SIG-M5 treated with dmso at 0.1 percent for 504 hours (cell line): ENCODE results near the gene LIPA.
A peak's percentile ranks its signal among the peaks of the same experiment; 100 is the strongest.

Source experiments
- DNase-seq: peaks from one replicate; lab custom pipeline; 2025; ENCODE audit not compliant: unreplicated experiment; lab: John Stamatoyannopoulos, UW

LIPA gene

DNA sequence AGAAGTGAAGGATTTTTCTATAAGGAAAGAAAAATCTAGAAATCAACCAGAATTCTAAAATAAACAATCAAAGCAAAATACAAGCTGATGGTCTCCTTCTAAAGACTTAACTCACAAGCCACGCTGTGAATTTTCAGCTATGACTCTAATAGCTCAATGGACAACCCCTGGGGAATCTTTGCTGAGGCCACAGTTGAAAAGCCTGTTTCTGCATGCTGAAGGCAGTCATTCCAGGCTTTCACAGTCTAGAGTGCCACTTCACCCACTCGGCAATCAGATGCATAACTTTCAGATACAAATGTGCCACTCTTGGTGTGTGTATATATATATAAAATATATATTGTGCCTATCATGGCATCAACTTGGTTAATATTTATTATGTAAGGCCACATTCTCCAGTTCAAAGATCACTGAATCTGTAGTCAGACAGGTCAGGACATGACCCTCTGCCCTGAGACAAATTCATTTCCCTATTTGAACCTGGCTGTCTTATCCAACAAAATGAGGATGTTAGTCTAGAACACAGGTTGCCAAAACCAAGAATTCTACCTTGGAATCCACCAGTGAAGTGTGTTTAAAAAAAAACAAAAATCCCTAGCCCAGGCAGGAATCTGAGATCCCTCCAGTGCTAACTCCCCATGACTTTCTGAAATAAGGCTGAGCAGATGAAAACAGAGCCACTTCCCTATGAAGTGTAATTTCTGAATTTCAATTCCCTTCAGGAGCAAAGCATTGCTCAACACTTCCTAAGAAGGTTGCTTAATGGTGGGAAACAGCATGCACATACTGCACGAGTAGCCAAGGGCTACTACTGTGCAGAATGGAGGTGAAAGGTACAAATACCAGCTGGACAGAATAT is 9.9 kb downstream of the LIPA start:
- DNase-seq, result no peak

DNA sequence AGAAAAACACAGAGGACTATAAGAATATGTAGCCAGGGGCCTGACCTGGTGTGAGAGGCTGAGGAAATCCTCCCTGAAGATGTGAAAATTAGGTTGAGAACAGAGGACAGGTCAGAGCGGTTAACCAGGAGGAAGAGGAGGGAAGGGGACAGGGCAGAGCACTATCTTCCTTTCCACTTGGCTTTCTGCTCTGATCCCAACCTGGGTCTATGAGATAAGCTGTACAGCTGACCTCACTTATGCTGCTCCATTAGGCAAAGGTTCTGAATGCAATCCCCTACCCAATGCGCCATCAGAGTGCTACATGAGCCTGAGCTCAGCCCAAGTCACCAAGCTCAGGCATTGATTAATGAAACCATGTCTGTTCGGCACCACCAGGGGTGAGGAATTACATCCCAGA is 10.5 kb downstream of the LIPA start:
- no peak for DNase-seq

DNA sequence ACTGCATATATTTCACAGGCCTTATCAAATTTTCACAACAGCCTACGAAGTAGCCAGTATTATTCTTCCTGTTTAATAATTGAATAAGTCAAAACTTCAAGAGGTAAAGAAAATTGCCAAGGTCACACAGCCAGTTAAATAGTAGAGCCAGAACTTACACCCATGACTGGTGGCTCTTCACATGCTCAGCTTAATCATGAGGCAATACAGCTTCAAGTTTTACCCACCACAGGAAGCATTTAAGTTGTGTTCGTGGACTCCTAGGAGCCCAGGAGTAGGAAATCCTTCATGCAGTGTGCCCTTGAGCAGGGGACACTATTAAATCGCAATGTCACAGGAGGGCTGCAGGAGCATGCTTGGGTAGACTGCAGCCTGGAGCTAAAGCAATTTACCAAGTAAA is 11.1 kb downstream of the LIPA start:
- DNase-seq, result no peak

DNA sequence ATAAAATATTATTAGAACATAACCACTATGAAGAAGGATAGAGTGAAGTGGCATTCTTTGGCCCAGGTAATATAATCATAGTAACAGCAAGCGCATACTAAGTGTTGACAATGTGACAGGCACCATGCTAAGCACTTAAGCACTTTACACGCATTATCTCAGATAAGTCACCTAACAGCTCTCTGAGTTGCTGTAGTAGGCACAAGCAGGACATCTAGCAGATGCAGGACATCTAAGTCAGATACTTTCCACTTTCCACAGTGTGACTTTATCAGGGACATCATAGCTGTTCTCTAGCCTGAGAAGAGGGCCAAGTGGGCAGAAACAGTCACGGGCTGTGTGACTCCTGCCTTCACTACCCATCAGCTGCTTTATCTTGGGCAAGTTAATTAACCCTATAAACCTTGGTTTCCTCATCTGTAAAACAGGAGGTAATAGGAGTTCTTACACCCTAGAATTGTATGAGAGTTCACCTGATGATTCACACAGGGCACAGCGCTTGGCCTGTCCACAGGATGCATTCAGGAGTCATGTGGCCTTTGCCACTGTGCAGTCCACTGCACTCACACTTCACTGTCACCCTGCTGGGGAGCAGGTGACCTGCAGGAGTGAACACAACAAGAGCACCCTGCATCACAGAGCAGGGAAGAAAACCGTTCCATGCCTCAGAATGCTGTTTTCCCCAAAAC is 12.5 kb downstream of the LIPA start:
- no peak for DNase-seq

DNA sequence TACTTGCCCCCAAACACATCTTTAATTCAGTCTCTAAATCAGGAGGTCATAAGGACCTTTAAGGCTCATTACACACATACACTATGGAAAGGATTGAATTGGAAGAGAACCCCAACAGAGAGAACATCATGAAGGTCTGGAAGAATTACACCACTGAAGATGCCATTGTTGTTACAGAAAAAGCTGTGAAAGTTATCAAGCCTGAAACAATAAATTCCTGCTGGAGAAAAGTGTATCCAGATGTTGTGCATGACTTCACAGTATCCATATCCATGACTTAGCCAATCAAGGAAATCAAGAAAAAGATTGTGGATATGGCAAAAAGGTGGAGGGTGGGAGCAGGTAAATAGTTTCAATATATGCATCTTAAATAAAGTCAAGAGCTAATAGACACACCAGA is 13.7 kb downstream of the LIPA start:
- no peak for DNase-seq

DNA sequence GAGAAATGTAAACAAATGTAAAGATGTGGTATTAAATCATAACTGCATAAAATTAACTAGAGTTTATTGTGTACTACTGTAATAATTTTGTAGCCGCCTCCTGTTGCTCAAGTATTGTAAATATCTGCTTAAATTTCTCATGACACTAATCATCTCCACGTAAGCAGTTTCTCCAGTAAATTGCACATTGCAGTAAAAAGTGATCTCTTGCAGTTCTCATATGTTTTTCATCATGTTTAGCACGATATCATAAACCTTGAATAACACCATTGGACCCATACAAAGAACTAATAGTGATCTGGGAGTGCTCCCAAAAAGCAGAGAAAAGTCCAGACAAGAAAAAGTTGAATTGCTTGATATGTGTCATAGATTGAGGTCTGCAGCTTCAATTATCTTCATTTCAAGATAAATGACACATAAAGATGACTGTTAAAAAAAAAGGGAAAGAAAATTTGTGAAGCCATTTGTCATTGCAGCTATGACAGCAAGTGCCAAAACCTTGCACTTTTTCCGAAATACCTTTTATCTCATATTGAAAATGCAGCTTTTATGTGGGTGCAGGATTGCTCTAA is 15.3 kb downstream of the LIPA start:
- DNase-seq, result no peak

DNA sequence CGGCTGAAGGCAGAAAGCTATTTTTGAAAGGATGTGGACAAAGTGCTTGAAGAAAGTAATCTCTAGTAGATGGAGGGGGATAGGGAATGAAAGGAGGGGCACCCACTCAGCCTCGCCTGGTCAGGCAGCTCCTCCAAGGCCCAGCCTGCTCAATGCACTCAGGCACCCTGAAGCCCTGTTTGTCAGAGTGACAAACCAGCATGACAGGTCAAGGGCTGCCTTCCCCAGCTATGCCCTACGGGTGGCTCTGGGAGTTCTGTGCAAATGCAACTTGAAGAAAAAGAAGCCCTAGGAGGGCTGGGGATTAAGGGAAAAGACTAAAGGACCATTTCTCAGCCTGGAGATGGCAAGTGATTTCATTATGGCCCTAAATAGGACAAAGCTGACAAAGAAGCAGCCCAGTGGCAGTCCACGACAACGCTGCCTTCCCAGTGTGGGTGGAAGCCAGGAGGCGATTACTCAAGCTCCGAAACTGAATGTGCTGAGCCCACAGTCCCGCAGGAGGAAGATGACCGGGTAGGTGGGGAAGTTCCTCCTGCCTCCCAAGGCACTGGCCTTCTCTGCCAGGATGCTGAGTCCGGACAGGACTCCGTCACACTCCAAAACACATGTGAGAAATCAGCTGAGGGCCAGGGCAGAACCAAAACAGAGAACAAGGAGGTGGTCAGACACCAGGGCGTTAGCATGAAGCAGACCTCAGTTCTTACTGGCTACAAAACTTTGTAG is 16.3 kb downstream of the LIPA start:
- no peak for DNase-seq

DNA sequence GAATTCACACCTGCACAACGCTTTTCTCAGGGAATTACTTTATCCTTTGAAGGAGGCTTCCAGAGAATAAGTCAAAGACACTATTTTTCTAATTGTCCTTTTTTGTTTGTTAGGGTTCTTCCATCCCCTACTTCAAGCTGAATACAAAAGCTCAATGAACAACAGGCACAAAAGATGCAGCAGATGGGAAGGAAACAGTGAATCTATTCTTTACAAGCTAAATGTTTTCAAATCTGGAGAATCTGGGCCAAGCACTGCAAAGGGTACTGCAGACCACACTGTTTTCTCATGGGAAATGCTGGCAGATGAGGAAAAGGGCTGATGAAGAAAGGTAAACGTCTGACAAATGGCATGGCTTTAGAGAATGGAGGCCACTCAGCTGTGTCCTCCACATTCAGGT is 18.5 kb downstream of the LIPA start:
- no peak for DNase-seq

DNA sequence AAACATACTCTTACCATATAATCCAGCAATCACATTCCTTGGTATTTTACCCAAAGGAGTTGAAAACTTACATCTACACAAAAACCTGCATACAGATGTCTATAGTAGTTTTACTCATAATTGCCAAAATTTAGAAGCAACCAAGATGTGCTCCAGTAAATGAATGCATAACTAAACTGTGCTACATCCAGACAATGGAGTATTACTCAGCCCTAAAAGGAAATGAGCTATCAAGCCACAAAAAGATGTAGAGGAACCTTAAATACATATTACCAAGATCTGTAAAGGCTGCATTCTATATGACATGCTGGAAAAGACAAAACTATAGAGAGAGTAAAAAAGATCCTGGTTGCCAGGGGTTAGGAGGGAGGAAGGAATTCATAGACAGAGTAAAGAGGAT is 22.6 kb downstream of the LIPA start:
- DNase-seq, result no peak

DNA sequence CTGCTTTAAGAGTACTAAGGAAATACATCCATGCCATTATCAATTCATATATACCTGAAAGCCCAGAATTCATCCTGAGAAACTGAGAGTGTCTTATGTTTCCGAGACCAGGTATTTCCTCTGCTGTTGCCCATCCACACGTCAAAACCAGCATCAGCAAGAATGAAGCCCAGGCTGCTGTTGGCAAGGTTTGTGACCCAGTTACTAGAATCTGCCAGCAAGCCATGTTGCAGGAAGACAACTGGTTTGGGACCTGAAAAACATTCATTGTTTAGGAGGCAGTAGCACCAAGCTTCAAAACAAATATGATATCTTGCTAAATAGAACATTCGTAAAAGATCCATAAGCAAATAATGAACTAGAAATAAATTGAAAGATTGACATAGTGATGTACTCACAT is 23.4 kb downstream of the LIPA start:
- DNase-seq, result no peak

DNA sequence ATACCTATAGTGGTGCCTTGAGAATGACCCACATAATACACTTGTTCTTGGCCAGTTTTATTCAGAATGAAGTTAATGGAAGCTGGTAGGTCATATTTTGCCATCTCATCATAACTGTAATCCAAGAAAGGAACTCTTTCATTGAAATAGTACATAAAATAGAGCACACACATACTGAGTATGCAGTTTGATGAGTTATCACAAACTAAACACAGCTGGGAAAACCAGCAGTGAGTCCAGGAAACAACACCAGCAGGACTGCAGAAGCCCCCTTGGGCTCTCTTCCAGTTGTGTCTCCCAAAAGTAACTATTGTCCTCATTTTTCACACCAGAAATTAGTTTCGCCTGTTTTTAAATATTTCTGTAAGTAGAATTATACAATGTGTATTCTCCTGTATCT is 24.7 kb downstream of the LIPA start:
- no peak for DNase-seq

DNA sequence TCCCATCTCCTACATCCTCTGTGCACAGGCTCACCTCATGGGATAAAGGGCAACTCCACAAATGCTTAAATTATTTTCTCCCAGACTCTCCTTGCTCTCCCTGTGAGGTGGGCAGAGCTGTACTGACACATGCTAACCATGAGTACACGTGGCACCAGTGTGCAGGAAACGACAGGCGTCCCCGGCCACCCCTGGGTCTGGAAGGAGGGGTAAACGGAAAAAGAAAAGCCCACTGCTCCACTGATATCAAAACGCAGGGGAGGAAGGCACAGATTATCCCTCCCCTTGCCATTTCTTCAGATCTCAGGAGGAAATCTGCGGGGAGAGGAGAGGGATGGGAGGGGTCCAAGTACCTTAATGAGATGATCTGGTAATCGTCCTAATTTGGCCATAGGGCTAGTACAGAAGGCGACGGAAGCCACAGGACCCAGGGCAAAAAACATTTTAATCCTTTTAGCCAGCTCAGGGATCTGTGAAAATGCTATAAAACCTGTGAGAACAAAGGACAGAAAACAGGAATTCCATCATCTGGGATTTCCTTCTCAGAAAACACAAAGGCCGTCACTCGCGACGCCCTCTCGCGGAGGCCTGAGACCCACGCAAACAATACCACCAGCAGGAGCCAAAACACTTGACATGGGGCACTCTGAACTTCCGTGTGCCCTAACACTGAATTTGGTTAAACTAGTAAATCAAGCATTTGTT is 26.7 kb downstream of the LIPA start:
- DNase-seq, result no peak

DNA sequence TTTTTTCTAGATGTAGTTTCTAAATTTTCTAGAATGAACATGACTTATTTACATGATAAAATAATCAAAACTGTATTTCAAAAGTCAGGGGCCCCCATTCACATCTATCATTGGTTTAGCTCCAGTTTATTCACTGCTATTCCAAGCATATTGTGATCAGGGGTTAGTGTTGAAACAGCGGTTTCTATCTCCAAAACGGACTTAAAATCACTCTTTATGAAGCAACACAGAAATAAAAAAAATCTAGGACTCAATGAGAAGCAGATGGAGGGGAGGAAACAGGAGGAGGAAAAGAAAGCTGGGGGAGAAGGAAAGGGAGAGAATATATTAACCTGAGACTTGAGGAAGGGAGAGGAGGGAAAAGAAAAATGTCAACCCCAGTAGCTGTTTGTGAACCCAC is 29.7 kb downstream of the LIPA start:
- DNase-seq, result no peak

DNA sequence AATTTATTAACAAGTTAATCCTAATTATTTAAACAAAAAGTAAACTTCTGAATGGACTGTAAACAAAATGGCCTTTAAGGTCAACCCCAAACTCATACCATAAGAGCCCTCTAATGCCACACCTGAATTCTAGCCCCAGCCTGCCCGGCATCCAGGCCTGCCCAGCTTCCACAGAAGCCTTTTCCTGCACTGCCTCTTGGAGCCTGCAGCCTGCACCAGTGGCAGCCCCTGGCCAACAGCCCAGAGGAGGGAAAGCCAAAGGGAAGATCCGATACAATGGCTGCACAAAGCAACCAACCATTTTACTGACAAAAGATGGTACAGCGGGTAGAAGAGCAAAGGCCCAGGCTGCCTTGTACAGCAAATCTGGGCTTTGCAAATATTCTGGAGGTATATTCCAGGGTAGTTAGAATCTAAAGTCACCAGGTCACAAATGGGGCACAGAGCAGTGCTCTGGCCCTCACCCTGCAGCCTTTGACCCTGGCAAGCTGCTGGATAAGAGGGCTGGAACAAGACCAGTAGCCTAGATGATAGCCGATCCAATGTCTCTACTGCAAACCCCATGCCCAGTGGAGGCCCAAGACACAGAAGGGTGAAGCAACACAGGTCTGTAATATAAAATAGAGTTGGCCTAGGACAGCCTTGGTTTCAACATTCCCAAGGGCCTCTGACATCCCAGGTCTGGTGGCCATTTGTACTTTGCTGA is 31.9 kb downstream of the LIPA start:
- DNase-seq, result no peak

DNA sequence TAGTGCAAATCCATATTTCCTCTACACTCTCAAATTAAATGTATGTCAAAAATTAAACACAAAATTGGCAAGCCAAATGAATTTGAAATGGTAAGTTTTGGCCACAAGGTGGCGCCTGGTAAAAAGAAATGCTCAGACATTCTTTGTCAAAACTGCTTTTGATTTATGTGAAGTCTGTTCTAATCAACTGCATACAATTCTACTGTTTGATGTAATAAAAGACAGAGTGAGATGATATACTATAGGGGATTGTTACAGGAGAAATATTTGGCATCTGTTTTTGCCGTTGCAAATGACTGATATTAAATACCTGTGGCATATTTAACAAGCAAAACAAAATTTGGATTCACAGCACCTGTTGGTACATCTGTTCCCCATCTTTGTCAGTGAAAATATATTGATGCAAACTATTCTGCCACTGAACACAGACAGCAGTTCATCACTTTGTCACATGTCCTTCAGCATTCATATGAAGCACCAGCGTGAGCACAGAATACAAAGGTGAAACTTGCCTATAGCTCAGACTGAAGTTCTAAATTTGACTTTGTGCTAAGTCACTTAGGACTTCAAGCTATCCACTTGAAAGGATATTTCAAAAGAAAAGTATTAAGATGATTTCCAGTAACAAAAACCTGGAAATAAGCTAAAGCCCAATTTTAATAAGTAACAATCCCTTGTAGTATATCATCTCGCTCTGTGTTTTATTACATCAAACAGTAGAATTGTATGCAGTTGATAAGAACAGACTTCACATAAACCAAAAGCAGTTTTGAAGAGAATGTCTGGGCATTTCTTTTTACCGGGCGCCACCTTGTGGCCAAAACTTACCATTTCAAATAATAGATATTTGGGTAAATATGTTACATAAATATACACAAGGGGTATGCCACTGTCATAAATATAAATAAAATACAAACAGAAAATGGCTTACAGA is 34.3 kb downstream of the LIPA start:
- peak; percentile 41 for DNase-seq

DNA sequence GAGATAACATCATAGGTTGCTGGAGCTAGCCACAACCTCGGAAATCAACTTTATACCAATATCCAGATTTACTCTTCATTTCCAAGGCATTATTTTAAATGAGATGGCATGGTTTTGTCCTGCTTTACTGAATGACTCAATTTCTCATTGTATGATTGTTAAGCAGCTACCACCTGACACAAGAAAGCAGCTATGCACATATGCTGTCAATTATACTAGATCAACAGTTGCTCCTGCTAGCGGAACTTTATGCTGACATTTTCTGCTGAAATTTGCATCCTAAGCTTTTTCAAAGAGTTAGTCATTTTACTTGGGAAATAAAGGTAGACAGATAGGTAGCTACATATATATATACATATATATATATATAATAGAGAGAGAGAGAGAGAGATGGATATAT is 35.5 kb downstream of the LIPA start:
- DNase-seq, result no peak

DNA sequence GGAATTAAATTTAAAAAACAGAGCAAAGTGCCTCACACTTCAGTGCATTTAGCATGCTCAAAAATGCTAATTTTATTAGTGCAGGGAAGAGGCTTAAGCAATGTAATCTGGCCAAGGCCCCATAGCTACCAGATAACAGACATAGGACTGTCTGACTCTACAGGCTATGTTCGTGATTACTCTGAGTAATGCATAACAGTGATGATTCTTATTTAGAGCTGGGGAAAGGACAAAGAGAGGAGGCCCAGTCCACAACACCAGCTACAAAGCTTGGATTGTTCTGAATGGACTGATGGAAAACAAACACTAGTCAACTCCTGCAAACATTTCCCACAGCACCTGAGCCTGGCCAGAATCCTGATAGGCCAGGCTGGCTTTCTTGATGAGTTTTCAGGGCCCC is 36.1 kb downstream of the LIPA start:
- no peak for DNase-seq

DNA sequence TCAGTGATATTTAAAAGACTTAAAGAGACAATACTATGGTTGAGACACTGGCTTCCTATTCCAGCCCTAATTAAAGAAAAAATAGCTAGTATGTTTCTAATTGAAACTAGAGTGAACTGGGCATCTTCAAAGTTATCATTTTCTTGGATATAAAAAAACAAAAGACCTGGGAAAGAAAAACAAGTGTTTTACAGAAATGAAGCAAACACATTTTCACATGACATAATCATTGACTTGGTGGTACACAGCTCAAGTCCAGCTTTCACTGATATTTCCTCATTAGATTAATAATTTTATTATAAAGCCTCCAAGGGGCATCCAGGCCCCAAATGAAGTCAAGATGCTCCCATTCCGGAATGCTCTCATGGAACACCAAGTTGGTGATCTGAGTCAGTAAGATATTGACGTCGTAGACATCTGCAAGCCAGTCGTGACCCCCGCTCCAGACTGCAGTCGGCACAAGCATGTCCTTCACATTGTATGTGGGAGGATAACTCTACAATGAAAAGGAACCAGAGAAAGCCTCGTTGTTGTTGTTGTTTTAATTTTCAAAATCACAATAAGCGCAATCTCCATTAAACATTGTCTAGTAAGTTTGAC is 36.9 kb downstream of the LIPA start:
- no peak for DNase-seq
